OCI-LY3 (cell line): ENCODE measurements around the gene ZFYVE28.

ENCODE experiments used
- H2AFZ ChIP-seq: fragments of 200-600, 300-600 bp; shearing (Covaris generic); 2 replicates; pipeline ENCODE4 v1.6.0; 2014; ENCODE audit warnings: antibody characterized with exemption, low read depth, low read length
- H3K27ac ChIP-seq: fragments of 200-600, 300-600 bp; sonication (generic); 2 replicates; pipeline ENCODE4 v1.5.1; 2014; ENCODE audit warnings: mild to moderate bottlenecking, low read length, moderate library complexity, mixed read lengths
- H3K27me3 ChIP-seq: fragments of 200-600, 300-600 bp; sonication (generic); 2 replicates; pipeline ENCODE4 v1.6.1; 2014; ENCODE audit warnings: low read depth, low read length, mixed read lengths
- H3K36me3 ChIP-seq: fragments of 200-600, 300-600 bp; sonication (generic); replicated peaks from 2 replicates; pipeline ENCODE3; 2014; ENCODE audit warnings: low read depth, low read length, mixed read lengths
- H3K4me1 ChIP-seq: fragments of 300-600, 200-600 bp; sonication (generic); 2 replicates; pipeline ENCODE4 v1.6.1; 2014; ENCODE audit warnings: low read length, mixed read lengths
- H3K4me2 ChIP-seq: fragments of 200-600, 300-600 bp; sonication (generic); 2 replicates; pipeline ENCODE4 v1.6.1; 2014; ENCODE audit warnings: low read length, mixed read lengths
- H3K4me3 ChIP-seq: fragments of 300-600, 200-600 bp; sonication (generic); 2 replicates; pipeline ENCODE4 v1.5.1; 2014; ENCODE audit warnings: antibody characterized with exemption, mild to moderate bottlenecking, low read length, moderate library complexity
- H3K79me2 ChIP-seq: fragments of 300-600, 200-600 bp; shearing (Covaris generic); 2 replicates; pipeline ENCODE4 v1.6.1; 2014; ENCODE audit warnings: mild to moderate bottlenecking, low read length, mixed read lengths
- H3K9ac ChIP-seq: fragments of 300-600, 200-600 bp; shearing (Covaris generic); 2 replicates; pipeline ENCODE4 v1.6.0; 2014; ENCODE audit warnings: mild to moderate bottlenecking, low read length, moderate library complexity
- H3K9me3 ChIP-seq: fragments of 200-600, 300-600 bp; shearing (Covaris generic); 2 replicates; pipeline ENCODE4 v1.6.1; 2014; ENCODE audit warnings: low read length, mixed read lengths; ENCODE audit not compliant: insufficient read depth
- H4K20me1 ChIP-seq: fragments of 200-600, 300-600 bp; sonication (generic); 2 replicates; pipeline ENCODE4 v1.6.1; 2016; ENCODE audit warnings: low read length, mixed read lengths; ENCODE audit not compliant: insufficient read depth
- CTCF ChIP-seq: fragments of 200-600, 300-600 bp; sonication (generic); IDR thresholded peaks from 2 replicates; pipeline ENCODE4 v1.5.1; 2014; ENCODE audit warnings: antibody characterized with exemption, low read length, low read depth
- EZH2phosphoT487 ChIP-seq: fragments of 200-600 bp; shearing (Covaris generic); IDR thresholded peaks from 2 replicates; pipeline ENCODE4 v1.6.1; 2018; ENCODE audit warnings: antibody characterized with exemption, mixed run types, low read depth

ZFYVE28 gene

GRCh38 chr4:2285613-2286381 is 132.6 kb downstream of the ZFYVE28 start:
- no peak overlapping the region for H2AFZ ChIP-seq
- no peaks in the 10 kb centered on the region for H3K27me3 ChIP-seq
- no peaks in the 10 kb centered on the region for H3K79me2 ChIP-seq
- H4K20me1 ChIP-seq, result no peaks in the 10 kb centered on the region
- no peaks in the 10 kb centered on the region for H3K9me3 ChIP-seq
- no peak overlapping the region for H3K4me3 ChIP-seq
- H3K4me1 ChIP-seq, result peaks cover 13% of the 10 kb centered on the region
- H3K27ac ChIP-seq, result no peak overlapping the region
- no peak for TF ChIP-seq EZH2phosphoT487
- no peak for TF ChIP-seq CTCF
- H3K36me3 ChIP-seq, result no peaks in the 10 kb centered on the region
- H3K4me2 ChIP-seq, result no peak overlapping the region
- no peak overlapping the region for H3K9ac ChIP-seq

- no peaks in the 10 kb centered on the region for H3K9me3 ChIP-seq
- H3K79me2 ChIP-seq, result no peaks in the 10 kb centered on the region
- H3K27ac ChIP-seq, result no peak overlapping the region
- no peaks in the 10 kb centered on the region for H4K20me1 ChIP-seq
- TF ChIP-seq CTCF (no peak), EZH2phosphoT487 (no peak)
- no peak overlapping the region for H2AFZ ChIP-seq
- H3K36me3 ChIP-seq, result no peaks in the 10 kb centered on the region
- no peak overlapping the region for H3K4me3 ChIP-seq
- H3K4me1 ChIP-seq, result peaks cover 10% of the 10 kb centered on the region
- H3K9ac ChIP-seq, result no peak overlapping the region
- H3K4me2 ChIP-seq, result no peak overlapping the region
- H3K27me3 ChIP-seq, result no peaks in the 10 kb centered on the region
Observed at GRCh38 chr4:2284934-2285612, 133.4 kb downstream of the ZFYVE28 start.

- Histone ChIP-seq H3K9me3 (no peaks in the 10 kb centered on the region), H3K4me2 (no peak overlapping the region)
- TF ChIP-seq EZH2phosphoT487, result no peak
Observed at GRCh38 chr4:2284161-2284933, 134.1 kb downstream of the ZFYVE28 start.

GRCh38 chr4:2283199-2283711 is 135.2 kb downstream of the ZFYVE28 start:
- H3K36me3 ChIP-seq, result no peaks in the 10 kb centered on the region
- TF ChIP-seq EZH2phosphoT487, result no peak
- no peak for TF ChIP-seq CTCF
- no peak overlapping the region for H3K4me2 ChIP-seq
- H3K27ac ChIP-seq, result no peak overlapping the region
- H3K27me3 ChIP-seq, result no peaks in the 10 kb centered on the region
- no peak overlapping the region for H2AFZ ChIP-seq
- no peak overlapping the region for H3K9ac ChIP-seq
- peaks cover 14% of the 10 kb centered on the region for H3K4me1 ChIP-seq
- no peak overlapping the region for H3K4me3 ChIP-seq
- no peaks in the 10 kb centered on the region for H3K79me2 ChIP-seq
- no peaks in the 10 kb centered on the region for H4K20me1 ChIP-seq
- H3K9me3 ChIP-seq, result no peaks in the 10 kb centered on the region

More at GRCh38 chr4:2284161-2284933, 134.1 kb downstream of the ZFYVE28 start:
- H3K27me3 ChIP-seq, result no peaks in the 10 kb centered on the region
- no peaks in the 10 kb centered on the region for H4K20me1 ChIP-seq
- no peaks in the 10 kb centered on the region for H3K36me3 ChIP-seq
- no peak overlapping the region for H3K4me3 ChIP-seq
- no peak overlapping the region for H3K9ac ChIP-seq
- no peak overlapping the region for H3K27ac ChIP-seq
- peaks cover 14% of the 10 kb centered on the region for H3K4me1 ChIP-seq
- H2AFZ ChIP-seq, result no peak overlapping the region
- no peaks in the 10 kb centered on the region for H3K79me2 ChIP-seq
